Skeletal muscle satellite cell (primary cell): ENCODE results near the gene CAPS2.

ENCODE experiments used
- H3K27me3 ChIP-seq: 2 replicates; pipeline ENCODE4 v1.7.0; 2013; ENCODE audit warnings: low read length; ENCODE audit not compliant: control insufficient read depth, insufficient read depth
- H3K36me3 ChIP-seq: 2 replicates; pipeline ENCODE4 v1.7.0; 2013; ENCODE audit warnings: mild to moderate bottlenecking, control low read depth, low read length; ENCODE audit not compliant: insufficient read depth
- H3K4me1 ChIP-seq: 2 replicates; pipeline ENCODE4 v1.7.0; 2013; ENCODE audit warnings: low read length; ENCODE audit not compliant: control insufficient read depth, insufficient read depth
- H3K4me2 ChIP-seq: 2 replicates; pipeline ENCODE4 v1.7.0; 2013; ENCODE audit warnings: mild to moderate bottlenecking, low read length
- H3K4me3 ChIP-seq: 2 replicates; pipeline ENCODE4 v1.7.0; 2013; ENCODE audit warnings: low read length
- H3K9ac ChIP-seq: 2 replicates; pipeline ENCODE4 v1.7.0; 2013; ENCODE audit warnings: mild to moderate bottlenecking, low read depth, low read length, moderate library complexity
- H3K9me3 ChIP-seq: replicated peaks from 2 replicates; pipeline ENCODE4 v1.7.0; 2013; ENCODE audit warnings: mild to moderate bottlenecking, control low read depth, low read length

Gene CAPS2

GRCh38 chr12:75341873-75342272 is 11.7 kb upstream of the CAPS2 start:
- Histone ChIP-seq H3K9me3 (no peaks in the 10 kb centered on the region), H3K36me3 (no peaks in the 10 kb centered on the region), H3K4me1 (peaks cover 2% of the 10 kb centered on the region), H3K9ac (no peak overlapping the region), H3K27me3 (no peaks in the 10 kb centered on the region), H3K4me2 (no peak overlapping the region), H3K4me3 (no peak overlapping the region)

GRCh38 chr12:75337905-75338304 is 7.8 kb upstream of the CAPS2 start:
- H3K36me3 ChIP-seq, result no peaks in the 10 kb centered on the region
- no peaks in the 10 kb centered on the region for H3K4me1 ChIP-seq
- H3K9me3 ChIP-seq, result no peaks in the 10 kb centered on the region
- no peaks in the 10 kb centered on the region for H3K27me3 ChIP-seq
- no peak overlapping the region for H3K9ac ChIP-seq
- H3K4me3 ChIP-seq, result no peak overlapping the region
- no peak overlapping the region for H3K4me2 ChIP-seq

GRCh38 chr12:75334384-75335030 is 4.4 kb upstream of the CAPS2 start, which contains the start of gene GLIPR1L1:
TSS of gene GLIPR1L1 (plus strand) at chr12:75334670. CDS start at chr12:75334729, 59 bp downstream.
- peak within 1 kb of the TSS; percentile 69 for H3K4me3 ChIP-seq
- H3K27me3 ChIP-seq, result no peaks in the 10 kb centered on the region
- peak within 1 kb of the TSS; percentile 87 for H3K4me2 ChIP-seq
- H3K36me3 ChIP-seq, result no peaks in the 10 kb centered on the region
- no peaks in the 10 kb centered on the region for H3K9me3 ChIP-seq
- H3K9ac ChIP-seq, result peak within 1 kb of the TSS; percentile 52
- peaks cover 4% of the 10 kb centered on the region for H3K4me1 ChIP-seq

GRCh38 chr12:75327642-75328041 is 2.5 kb downstream of the CAPS2 start:
- Histone ChIP-seq H3K9ac (no peak overlapping the region), H3K36me3 (no peaks in the 10 kb centered on the region), H3K4me3 (no peak overlapping the region), H3K9me3 (no peaks in the 10 kb centered on the region), H3K4me2 (no peak overlapping the region), H3K4me1 (peaks cover 5% of the 10 kb centered on the region), H3K27me3 (no peaks in the 10 kb centered on the region)

- Histone ChIP-seq H3K36me3 (no peaks in the 10 kb centered on the region), H3K4me1 (no peaks in the 10 kb centered on the region), H3K27me3 (no peaks in the 10 kb centered on the region), H3K4me2 (no peak overlapping the region), H3K4me3 (no peak overlapping the region), H3K9ac (no peak overlapping the region), H3K9me3 (no peaks in the 10 kb centered on the region)
Observed at GRCh38 chr12:75323663-75324062, 6.5 kb downstream of the CAPS2 start.

GRCh38 chr12:75322464-75322863 is 7.7 kb downstream of the CAPS2 start:
- no peaks in the 10 kb centered on the region for H3K4me1 ChIP-seq
- H3K4me3 ChIP-seq, result no peak overlapping the region

GRCh38 chr12:75317784-75318183 is 12.3 kb downstream of the CAPS2 start:
- H3K9ac ChIP-seq, result no peak overlapping the region
- no peak overlapping the region for H3K4me3 ChIP-seq
- H3K4me1 ChIP-seq, result peaks cover 20% of the 10 kb centered on the region
- no peak overlapping the region for H3K4me2 ChIP-seq
- no peaks in the 10 kb centered on the region for H3K9me3 ChIP-seq
- H3K36me3 ChIP-seq, result no peaks in the 10 kb centered on the region
- no peaks in the 10 kb centered on the region for H3K27me3 ChIP-seq

More at GRCh38 chr12:75322464-75322863, 7.7 kb downstream of the CAPS2 start:
- no peak overlapping the region for H3K4me2 ChIP-seq
- no peaks in the 10 kb centered on the region for H3K36me3 ChIP-seq
- H3K9ac ChIP-seq, result no peak overlapping the region
- no peaks in the 10 kb centered on the region for H3K9me3 ChIP-seq
- no peaks in the 10 kb centered on the region for H3K27me3 ChIP-seq

GRCh38 chr12:75315518-75315917 is 14.6 kb downstream of the CAPS2 start:
- no peaks in the 10 kb centered on the region for H3K27me3 ChIP-seq

GRCh38 chr12:75311369-75311768 is 18.8 kb downstream of the CAPS2 start:
- Histone ChIP-seq H3K9me3 (no peaks in the 10 kb centered on the region), H3K27me3 (no peaks in the 10 kb centered on the region)

More at GRCh38 chr12:75315518-75315917, 14.6 kb downstream of the CAPS2 start:
- H3K9me3 ChIP-seq, result no peaks in the 10 kb centered on the region
- peaks cover 20% of the 10 kb centered on the region for H3K4me1 ChIP-seq
- peak overlapping the region; percentile 52 for H3K4me2 ChIP-seq
- H3K4me3 ChIP-seq, result no peak overlapping the region
- no peaks in the 10 kb centered on the region for H3K36me3 ChIP-seq
- peak overlapping the region; percentile 34 for H3K9ac ChIP-seq

GRCh38 chr12:75308279-75308678 is 21.8 kb downstream of the CAPS2 start:
- no peaks in the 10 kb centered on the region for H3K36me3 ChIP-seq
- no peak overlapping the region for H3K4me3 ChIP-seq
- H3K9ac ChIP-seq, result no peak overlapping the region
- no peaks in the 10 kb centered on the region for H3K27me3 ChIP-seq
- H3K4me1 ChIP-seq, result no peaks in the 10 kb centered on the region
- no peak overlapping the region for H3K4me2 ChIP-seq
- no peaks in the 10 kb centered on the region for H3K9me3 ChIP-seq

More at GRCh38 chr12:75311369-75311768, 18.8 kb downstream of the CAPS2 start:
- Histone ChIP-seq H3K36me3 (no peaks in the 10 kb centered on the region), H3K4me1 (peaks cover 20% of the 10 kb centered on the region), H3K9ac (no peak overlapping the region), H3K4me2 (no peak overlapping the region), H3K4me3 (no peak overlapping the region)

GRCh38 chr12:75305412-75306332 is 24.5 kb downstream of the CAPS2 start:
- Histone ChIP-seq H3K9me3 (no peaks in the 10 kb centered on the region), H3K27me3 (no peaks in the 10 kb centered on the region), H3K4me2 (no peak overlapping the region), H3K4me1 (no peaks in the 10 kb centered on the region), H3K36me3 (no peaks in the 10 kb centered on the region), H3K9ac (no peak overlapping the region), H3K4me3 (no peak overlapping the region)
